GM12891 (cell line): ENCODE data around the gene C3orf85.

Experiments used
- POLR2A ChIP-seq: IDR thresholded peaks from 2 replicates; pipeline ENCODE4 v1.6.1; 2011; ENCODE audit warnings: low read depth, low read length, control low read depth
- POLR2AphosphoS5 ChIP-seq: IDR thresholded peaks from 2 replicates; pipeline ENCODE4 v1.6.1; 2011; ENCODE audit warnings: low read depth, low read length, control low read depth
- TAF1 ChIP-seq: IDR thresholded peaks from 2 replicates; pipeline ENCODE4 v1.6.1; 2011; ENCODE audit warnings: low read depth, low read length, control low read depth

- TF ChIP-seq POLR2AphosphoS5 = no peak
- no peak for TF ChIP-seq TAF1
- no peak for TF ChIP-seq POLR2A
These were observed 35.0 kb downstream of the C3orf85 start for GRCh38 chr3:109171479-109171878.
